LNCaP clone FGC (cell line): ENCODE measurements around the gene TAB2.
A peak's percentile ranks its signal among the peaks of the same experiment; 100 is the strongest.

Experiments used
- DNase-seq: peaks from one replicate; pipeline ENCODE4 v3.0.0-alpha.2; 2011; ENCODE audit warnings: low read depth
- H3K4me3 ChIP-seq: 2 replicates; pipeline ENCODE4 v1.5.1; 2011; ENCODE audit warnings: mild to moderate bottlenecking, low read depth, low read length, control low read depth
- TF ChIP-seq, protein P1 (sequence below): IDR thresholded peaks from 2 replicates; pipeline ENCODE4 v1.5.1; 2012; ENCODE audit warnings: mild to moderate bottlenecking; ENCODE audit not compliant: control insufficient read depth, insufficient read depth; ENCODE audit errors: extremely low read depth

TAB2 gene

DNA sequence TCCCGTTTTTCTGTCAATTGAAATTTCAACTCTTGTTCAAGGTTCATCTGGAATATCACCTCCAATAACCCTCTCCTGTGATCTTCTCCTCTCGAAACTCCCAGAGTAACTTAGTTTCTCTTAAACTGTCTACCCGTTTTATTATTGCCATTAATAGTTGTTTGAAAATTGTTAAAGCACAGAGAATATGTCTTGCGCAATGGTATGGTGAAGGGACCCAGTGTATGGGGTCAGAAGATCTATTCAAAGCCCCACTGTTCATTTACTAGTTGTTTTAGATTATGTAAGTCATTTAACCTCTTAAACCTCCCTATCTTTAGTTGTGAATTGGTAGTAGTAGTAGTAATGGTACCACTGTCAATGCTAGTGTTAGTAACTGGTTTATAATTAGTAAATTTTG, 6.2 kb upstream of the TAB2 start:
- no peak overlapping the region for H3K4me3 ChIP-seq
- TF ChIP-seq, protein P1, sequence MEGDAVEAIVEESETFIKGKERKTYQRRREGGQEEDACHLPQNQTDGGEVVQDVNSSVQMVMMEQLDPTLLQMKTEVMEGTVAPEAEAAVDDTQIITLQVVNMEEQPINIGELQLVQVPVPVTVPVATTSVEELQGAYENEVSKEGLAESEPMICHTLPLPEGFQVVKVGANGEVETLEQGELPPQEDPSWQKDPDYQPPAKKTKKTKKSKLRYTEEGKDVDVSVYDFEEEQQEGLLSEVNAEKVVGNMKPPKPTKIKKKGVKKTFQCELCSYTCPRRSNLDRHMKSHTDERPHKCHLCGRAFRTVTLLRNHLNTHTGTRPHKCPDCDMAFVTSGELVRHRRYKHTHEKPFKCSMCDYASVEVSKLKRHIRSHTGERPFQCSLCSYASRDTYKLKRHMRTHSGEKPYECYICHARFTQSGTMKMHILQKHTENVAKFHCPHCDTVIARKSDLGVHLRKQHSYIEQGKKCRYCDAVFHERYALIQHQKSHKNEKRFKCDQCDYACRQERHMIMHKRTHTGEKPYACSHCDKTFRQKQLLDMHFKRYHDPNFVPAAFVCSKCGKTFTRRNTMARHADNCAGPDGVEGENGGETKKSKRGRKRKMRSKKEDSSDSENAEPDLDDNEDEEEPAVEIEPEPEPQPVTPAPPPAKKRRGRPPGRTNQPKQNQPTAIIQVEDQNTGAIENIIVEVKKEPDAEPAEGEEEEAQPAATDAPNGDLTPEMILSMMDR = no peak
- DNase-seq = no peak

DNA sequence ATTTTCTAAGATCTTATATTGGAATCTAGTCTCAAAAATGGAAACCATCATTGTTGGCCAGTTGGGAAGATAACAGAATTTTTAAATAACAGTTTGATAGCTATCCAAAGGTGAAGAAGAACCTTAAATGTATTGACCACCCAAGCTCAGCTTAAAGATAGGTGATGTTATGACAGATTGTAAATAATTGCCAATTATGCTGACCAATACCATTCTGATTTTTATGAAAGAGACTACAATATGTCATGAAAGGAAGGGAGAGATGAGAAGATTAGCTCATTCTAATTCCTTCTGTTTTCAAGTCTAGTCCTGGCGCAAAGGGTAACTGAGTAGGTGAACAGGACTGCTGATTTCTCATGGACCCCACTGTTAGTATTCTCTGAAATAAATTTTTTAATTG, 5.7 kb upstream of the TAB2 start:
- DNase-seq = no peak
- H3K4me3 ChIP-seq = no peak overlapping the region
- TF ChIP-seq, protein P1 = no peak

DNA sequence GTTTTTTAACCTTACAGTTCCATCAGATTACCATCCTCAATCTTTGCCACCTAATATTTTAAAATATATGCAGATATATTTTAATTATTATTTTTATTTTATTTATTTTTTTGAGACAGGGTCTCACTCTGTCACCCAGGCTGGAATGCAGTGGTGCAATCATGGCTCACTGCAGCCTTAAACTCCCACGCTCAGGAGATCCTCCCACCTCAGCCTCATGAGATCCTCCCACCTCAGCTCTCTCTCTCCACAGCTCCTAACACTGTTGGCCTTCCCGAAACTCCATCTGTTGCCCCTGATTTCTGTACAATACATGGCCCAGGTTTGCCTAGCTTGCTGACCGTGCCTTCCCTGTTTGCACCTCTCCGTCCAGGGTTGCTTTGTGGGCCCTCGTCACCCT, 4.4 kb upstream of the TAB2 start:
- no peak overlapping the region for H3K4me3 ChIP-seq
- no peak for DNase-seq
- TF ChIP-seq, protein P1 = no peak

DNA sequence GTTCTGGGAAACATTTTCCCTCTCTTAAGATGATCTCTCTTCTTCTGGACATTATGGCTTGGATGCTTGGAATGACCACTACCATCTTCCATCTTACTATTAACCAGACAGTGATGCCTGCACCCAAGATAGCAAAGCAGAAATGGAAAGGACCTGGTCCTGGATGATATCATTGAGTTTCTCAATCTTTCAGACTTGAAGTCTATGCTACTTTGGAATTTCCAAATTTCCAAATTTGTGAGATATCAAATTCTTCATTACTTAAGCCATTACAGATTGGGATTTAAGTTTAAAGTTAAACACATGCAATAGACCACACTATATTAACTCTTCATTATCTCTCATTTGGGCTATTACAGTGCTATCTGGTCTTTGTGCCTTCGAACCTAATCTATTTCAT, 3.7 kb upstream of the TAB2 start:
- DNase-seq = no peak
- no peak overlapping the region for H3K4me3 ChIP-seq
- TF ChIP-seq, protein P1 = no peak

DNA sequence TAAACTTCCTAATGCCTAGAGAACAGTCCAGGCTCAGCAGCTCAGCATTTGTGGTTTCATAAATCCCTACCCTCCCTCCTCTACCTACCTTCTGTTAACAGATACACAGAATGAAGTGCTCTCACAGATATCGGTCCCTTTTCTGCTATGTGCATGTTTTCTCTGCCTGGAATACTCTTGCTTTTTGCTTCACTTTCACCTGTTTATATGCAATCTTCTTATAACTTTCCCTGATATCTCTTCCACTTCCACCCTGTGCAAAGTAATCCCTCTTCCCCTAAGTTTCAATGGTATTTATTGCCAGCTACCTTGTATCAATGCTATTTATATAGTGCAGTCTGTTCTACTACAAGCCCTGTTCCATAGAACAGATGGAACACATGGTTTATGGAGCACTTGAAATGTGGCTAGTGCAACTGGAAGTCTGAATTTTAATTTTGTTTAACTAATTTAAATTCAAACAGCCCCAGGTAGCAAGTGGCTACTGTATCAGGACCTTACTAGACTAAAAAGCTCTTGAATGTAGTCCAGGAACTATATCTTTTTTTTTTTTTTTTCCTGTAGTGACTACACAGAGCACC, 3.1 kb upstream of the TAB2 start:
- DNase-seq = no peak
- H3K4me3 ChIP-seq = no peak overlapping the region
- TF ChIP-seq, protein P1 = no peak

DNA sequence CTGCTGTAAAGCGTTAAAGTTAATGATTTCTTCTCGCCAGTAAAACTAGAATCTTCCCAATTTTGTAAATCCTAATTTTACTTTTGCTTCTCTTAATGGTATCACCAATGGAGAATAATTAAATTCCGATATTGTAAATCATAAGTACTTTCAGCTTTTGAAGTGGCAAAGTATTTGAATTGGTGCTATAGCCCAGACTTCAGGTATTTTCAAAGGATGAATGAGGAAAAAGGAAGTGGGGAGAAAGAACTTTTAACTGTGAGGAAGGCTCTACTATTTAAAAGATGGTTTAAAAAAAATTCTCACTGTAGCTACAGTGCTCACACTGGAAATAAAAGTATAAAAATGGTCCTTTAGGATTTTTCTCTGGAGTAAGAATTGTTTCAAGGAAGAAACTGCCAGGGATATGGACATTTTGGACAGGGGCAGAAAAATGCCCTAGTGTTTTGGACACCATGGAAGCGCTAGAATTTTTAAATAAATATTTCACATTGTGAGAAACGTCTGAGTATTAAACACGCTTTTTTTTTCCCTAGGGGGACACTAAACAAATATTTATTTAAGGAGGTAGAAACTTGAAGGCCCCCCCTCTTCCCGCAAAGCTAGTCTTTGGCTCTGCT, 1.3 kb upstream of the TAB2 start:
- peak overlapping the region; percentile 79 for H3K4me3 ChIP-seq
- TF ChIP-seq, protein P1 = no peak
- DNase-seq = no peak
